Lung (tissue), 12 donors: ENCODE results near the gene CD22. TPM values are rescaled to one million over a fixed set of nuclear protein-coding genes. Genes with fewer than 3 reads are reported as not detected.
"Not testable (repeated sequence)": the region's sequence is repeated elsewhere in the genome, so short reads cannot be mapped to it uniquely, and the experiment has no call there.

Experiments
- ATAC-seq: fragments of 200-7000 bp; cut with Tn5 transposase; one replicate; pipeline ENCODE4 v1.9.1; 2020; ENCODE audit warnings: moderate number of reproducible peaks; ENCODE audit not compliant: insufficient read depth, low FRiP score
- DNase-seq, 3 donors: peaks; one replicate each; pipeline ENCODE4 v3.0.0-alpha.2; 2013 to 2017
- H3K27ac ChIP-seq, 2 donors: one replicate each; pipeline ENCODE4 v1.5.1; 2013; ENCODE audit warnings: mild to moderate bottlenecking in 2 of 2, moderate library complexity in 2 of 2, control low read depth in 1 of 2, inconsistent platforms in 1 of 2, low read depth in 1 of 2, low read length in 1 of 2
- H3K27me3 ChIP-seq, 3 donors: one replicate each; pipeline ENCODE4 v1.5.1; 2013; ENCODE audit warnings: low read length in 2 of 3; ENCODE audit not compliant: control insufficient read depth in 3 of 3, insufficient read depth in 3 of 3
- H3K36me3 ChIP-seq, 4 donors: one replicate each; pipeline ENCODE4 v1.5.1; 2013; ENCODE audit warnings: low read length in 4 of 4, mild to moderate bottlenecking in 1 of 4, moderate library complexity in 1 of 4; ENCODE audit not compliant: control insufficient read depth in 4 of 4, insufficient read depth in 4 of 4
- H3K4me1 ChIP-seq, 5 donors: one replicate each; pipeline ENCODE4 v1.5.1; 2013; ENCODE audit warnings: low read length in 5 of 5, mild to moderate bottlenecking in 2 of 5, moderate library complexity in 1 of 5; ENCODE audit not compliant: control insufficient read depth in 5 of 5, insufficient read depth in 5 of 5
- H3K4me3 ChIP-seq: one replicate; pipeline ENCODE4 v1.5.1; 2013; ENCODE audit warnings: mild to moderate bottlenecking, control low read depth, moderate library complexity
- H3K9ac ChIP-seq, 2 donors: one replicate each; pipeline ENCODE4 v1.5.1; 2013; ENCODE audit warnings: low read length in 2 of 2, control low read depth in 1 of 2; ENCODE audit not compliant: insufficient read depth in 1 of 2
- H3K9me3 ChIP-seq, 4 donors: one replicate each; pipeline ENCODE4 v1.5.1; 2013; ENCODE audit warnings: low read length in 3 of 4, mild to moderate bottlenecking in 1 of 4, moderate library complexity in 1 of 4; ENCODE audit not compliant: control insufficient read depth in 4 of 4, insufficient read depth in 3 of 4
- WGBS, 2 donors: extraction: QIAGEN DNeasy Blood & Tissue Kit; methylation state at CpG; one replicate each; pipeline ENCODE4 v1.1.7; 2013; 5-methylcytosine and 5-hydroxymethylcytosine counted together
- polyA plus RNA-seq, 2 donors: library from polyadenylated mRNA; stranded (reverse); fragments of 200-250 nt; gene quantifications; one replicate each; pipeline ENCODE4 v1.2.1, GENCODE V29; 2013
- total RNA-seq, 2 donors: library from RNA; depleted of rRNA in 1 of 2; stranded (reverse); fragments of >200 nt in 1 of 2; gene quantifications; one replicate each; pipeline ENCODE4 v1.2.1, GENCODE V29; 2014 to 2021
- TF ChIP-seq, protein P1 (sequence below): IDR thresholded peaks from 2 replicates; pipeline ENCODE4 v1.5.1; 2012; ENCODE audit warnings: mild to moderate bottlenecking; ENCODE audit errors: control extremely low read depth, extremely low read depth
- donor health status: control.
- donor health status: control.
- donor health status: Bipolar disorder and iron deficiency.
- donor health status: healthy.
- donor health status: DM: yes; HTN: yes; CAD: no.

Gene CD22
- total and polyA plus RNA-seq, 4 donors = 4.7 to 53.8 (median 30.7) TPM

GRCh38 chr19:35378356-35378755 lies 49.4 kb downstream of the CD22 start:
- Histone ChIP-seq H3K9ac (no peak overlapping the region), H3K4me1 (peaks cover 0 to 3% (median 0%) of the 10 kb centered on the region in 5 donors), H3K36me3 (no peaks in the 10 kb centered on the region), H3K4me3 (no peak overlapping the region), H3K27me3 (no peaks in the 10 kb centered on the region), H3K27ac (no peak overlapping the region), H3K9me3 (no peaks in the 10 kb centered on the region)
- ATAC-seq (no peak), DNase-seq (no peak)
- TF ChIP-seq, protein P1, sequence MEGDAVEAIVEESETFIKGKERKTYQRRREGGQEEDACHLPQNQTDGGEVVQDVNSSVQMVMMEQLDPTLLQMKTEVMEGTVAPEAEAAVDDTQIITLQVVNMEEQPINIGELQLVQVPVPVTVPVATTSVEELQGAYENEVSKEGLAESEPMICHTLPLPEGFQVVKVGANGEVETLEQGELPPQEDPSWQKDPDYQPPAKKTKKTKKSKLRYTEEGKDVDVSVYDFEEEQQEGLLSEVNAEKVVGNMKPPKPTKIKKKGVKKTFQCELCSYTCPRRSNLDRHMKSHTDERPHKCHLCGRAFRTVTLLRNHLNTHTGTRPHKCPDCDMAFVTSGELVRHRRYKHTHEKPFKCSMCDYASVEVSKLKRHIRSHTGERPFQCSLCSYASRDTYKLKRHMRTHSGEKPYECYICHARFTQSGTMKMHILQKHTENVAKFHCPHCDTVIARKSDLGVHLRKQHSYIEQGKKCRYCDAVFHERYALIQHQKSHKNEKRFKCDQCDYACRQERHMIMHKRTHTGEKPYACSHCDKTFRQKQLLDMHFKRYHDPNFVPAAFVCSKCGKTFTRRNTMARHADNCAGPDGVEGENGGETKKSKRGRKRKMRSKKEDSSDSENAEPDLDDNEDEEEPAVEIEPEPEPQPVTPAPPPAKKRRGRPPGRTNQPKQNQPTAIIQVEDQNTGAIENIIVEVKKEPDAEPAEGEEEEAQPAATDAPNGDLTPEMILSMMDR = no peak
- 95% methylated on average over 3 of the region's 3 CpGs for WGBS, 2 donors

- H3K4me1 ChIP-seq, H3K9ac ChIP-seq, H3K36me3 ChIP-seq, ATAC-seq, H3K27ac ChIP-seq, H3K4me3 ChIP-seq, H3K9me3 ChIP-seq, DNase-seq, H3K27me3 ChIP-seq: not testable (repeated sequence)
- WGBS, 2 donors = 83 to 95% methylated on average over 5 of the region's 5 CpGs
Measured at GRCh38 chr19:35379545-35379944, 50.6 kb downstream of the CD22 start.

DNA sequence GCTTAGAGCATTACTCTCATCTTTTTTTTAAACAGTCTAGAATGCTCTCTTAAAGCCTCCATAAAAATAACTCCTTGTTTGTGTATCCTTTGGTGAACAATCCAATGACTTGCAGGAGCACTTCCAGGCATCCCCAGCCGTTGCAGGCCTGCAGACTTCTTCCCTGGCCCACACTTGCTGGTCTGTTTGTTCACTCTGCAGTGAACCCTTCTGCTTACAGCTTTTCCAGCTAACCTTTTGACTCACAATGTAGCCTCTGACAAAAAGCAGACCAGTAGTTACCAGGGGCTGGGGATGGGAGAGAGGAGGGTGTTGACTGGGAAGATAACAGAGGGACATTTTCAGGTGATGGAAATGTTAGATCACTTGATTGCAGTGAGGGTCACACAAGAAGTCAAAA lies 51.0 kb downstream of the CD22 start:
- no peak overlapping the region for H3K4me3 ChIP-seq
- H3K36me3 ChIP-seq = no peaks in the 10 kb centered on the region
- H3K4me1 ChIP-seq = peaks cover 0 to 3% (median 0%) of the 10 kb centered on the region in 5 donors
- WGBS, 2 donors = 48 to 74% methylated on average over 1 of the region's 1 CpG
- no peaks in the 10 kb centered on the region for H3K9me3 ChIP-seq
- no peak overlapping the region for H3K27ac ChIP-seq
- TF ChIP-seq, protein P1 = no peak
- no peak for ATAC-seq
- no peak for DNase-seq
- H3K9ac ChIP-seq = no peak overlapping the region
- H3K27me3 ChIP-seq = no peaks in the 10 kb centered on the region

DNA sequence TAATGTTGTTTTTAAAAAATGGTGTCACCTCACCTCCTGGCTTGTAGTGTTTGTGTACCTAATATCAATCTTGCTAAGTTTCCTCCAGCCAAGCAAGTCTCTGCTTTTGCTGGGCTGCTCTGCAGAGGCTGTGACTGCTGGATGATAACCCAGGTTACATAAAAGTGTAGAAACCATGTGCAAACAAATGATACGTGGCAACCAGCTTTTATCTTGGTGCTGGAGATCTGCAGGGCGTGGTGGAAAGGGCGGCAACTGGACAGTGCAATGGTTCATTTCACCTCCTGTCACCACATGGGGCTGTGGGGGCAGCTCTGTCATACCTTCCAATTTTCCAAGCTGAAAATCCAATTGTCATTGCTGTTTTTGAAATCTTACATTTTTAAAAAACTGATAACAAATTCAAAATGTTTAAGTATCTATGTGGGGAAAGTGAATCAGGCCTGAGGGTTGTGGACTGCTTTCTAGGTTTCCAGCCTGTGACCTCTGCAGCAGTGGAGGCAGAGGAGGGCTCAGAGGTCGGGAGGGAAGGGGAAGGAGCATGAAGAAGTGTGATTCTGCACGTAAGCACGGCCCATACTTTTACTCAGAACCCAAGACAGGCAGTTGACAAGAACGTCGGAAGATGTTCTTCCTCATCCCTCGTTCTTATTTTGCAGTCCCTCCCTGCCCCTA lies 51.6 kb downstream of the CD22 start:
- H3K9me3 ChIP-seq = no peaks in the 10 kb centered on the region
- H3K4me3 ChIP-seq = no peak overlapping the region
- ATAC-seq = no peak
- no peak for DNase-seq
- H3K4me1 ChIP-seq = peaks cover 0 to 3% (median 0%) of the 10 kb centered on the region in 5 donors
- no peak overlapping the region for H3K9ac ChIP-seq
- TF ChIP-seq, protein P1 = no peak
- H3K27ac ChIP-seq = no peak overlapping the region
- no peaks in the 10 kb centered on the region for H3K27me3 ChIP-seq
- WGBS, 2 donors = 59 to 65% methylated on average over 9 of the region's 9 CpGs
- H3K36me3 ChIP-seq = no peaks in the 10 kb centered on the region
